ENCODE data around the gene SLC5A2.

DNA sequence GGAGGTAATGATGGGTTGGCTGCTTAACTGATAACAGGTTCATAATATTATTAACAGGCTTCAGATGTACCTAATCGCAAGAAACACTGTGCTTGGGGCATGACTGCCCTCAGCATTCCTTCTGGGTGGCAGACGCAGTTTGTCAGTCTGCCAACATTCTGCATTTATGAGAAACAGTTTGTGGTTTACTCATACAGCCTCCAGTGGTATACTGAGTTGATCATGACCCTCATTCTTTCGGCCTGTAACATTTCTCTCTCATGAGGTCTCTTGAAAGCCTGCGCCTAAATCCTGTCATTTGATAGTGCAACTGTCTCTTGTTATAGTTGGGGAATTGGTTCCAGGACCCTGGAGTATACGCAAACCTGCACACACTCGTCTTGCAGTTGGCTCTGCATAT lies 30.2 kb downstream of the SLC5A2 start:
- TF ChIP-seq CTCF (IDR thresholded peaks at IDR 0.05) (no peak), POLR2A (IDR thresholded peaks at IDR 0.05; ENCODE audit: low read depth) (no peak), EP300 (IDR thresholded peaks at IDR 0.05) (no peak)
